Stimulated activated CD4-positive, alpha-beta T cell treated with anti-CD3 and anti-CD28 coated beads, Interleukin-12 subunit alpha, Interleukin-12 subunit beta, amount 100 ng/mL, for 4 hours (primary cell): ENCODE data around the gene LDHA.

Source experiments
- DNase-seq: peaks from one replicate; pipeline ENCODE4 v3.0.0-alpha.2; 2020

LDHA gene

DNA sequence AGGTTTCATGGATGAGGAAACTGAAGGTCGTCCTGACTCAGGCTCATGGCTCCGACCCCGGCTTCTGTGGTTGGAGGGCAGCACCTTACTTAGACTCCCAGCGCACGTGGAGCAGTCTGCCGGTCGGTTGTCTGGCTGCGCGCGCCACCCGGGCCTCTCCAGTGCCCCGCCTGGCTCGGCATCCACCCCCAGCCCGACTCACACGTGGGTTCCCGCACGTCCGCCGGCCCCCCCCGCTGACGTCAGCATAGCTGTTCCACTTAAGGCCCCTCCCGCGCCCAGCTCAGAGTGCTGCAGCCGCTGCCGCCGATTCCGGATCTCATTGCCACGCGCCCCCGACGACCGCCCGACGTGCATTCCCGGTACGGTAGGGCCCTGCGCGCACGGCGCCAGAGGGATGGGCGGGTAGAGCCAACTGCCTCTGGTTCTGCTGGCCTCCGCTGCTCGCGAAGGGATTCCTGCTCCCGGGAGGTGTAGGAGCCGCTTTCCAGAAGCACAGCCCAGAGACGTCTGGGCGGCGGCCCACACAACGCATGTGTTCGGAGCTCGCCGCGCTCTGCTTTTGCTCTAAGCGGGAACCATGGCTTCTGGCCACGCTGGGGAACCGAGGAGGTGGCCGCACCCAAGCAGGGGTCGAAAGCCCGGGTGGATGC, at the start of gene LDHA:
Gene LDHA, plus strand, starts transcription at position 289 of the 653 bp plus-strand sequence. CDS start 2,280 bp downstream, outside the sequence.
- DNase-seq, result peak; percentile 99

GRCh38 chr11:18347471-18348125, 46.8 kb upstream of the LDHA start:
- DNase-seq, result no peak

- DNase-seq, result no peak
Measured at GRCh38 chr11:18352581-18352980, 41.8 kb upstream of the LDHA start.

- DNase-seq, result no peak
Measured at GRCh38 chr11:18358646-18359045, 35.7 kb upstream of the LDHA start.

- DNase-seq, result no peak
Measured at GRCh38 chr11:18361154-18361553, 33.2 kb upstream of the LDHA start.

DNA sequence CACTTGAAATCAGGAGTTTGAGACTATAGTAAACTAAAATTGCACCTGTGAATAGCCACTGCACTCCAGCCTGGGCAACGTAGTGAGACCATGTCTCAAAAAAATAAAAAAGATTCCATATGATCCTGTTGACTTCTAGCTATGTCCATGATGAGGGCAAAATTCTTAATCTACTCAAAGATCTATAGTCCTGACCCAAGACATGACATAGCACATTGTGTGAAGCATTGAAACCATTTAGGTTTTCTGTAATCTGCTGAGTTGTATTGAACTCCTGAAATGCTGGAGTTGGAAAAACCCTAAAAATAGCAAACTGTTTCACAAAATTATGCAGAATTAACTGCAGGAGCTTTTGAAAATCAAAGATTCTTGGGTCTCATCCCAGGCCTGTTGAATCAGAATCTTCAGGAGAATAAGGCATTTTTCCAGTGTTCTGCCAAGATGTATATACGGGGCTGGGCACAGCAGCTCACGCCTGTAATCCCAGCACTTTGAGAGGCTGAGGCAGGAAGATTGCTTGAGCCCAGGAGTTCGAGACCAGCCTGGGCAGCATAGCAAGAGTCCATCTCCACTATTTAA, 29.8 kb upstream of the LDHA start:
- no peak for DNase-seq

GRCh38 chr11:18365741-18366140, 28.6 kb upstream of the LDHA start:
- DNase-seq, result no peak

DNA sequence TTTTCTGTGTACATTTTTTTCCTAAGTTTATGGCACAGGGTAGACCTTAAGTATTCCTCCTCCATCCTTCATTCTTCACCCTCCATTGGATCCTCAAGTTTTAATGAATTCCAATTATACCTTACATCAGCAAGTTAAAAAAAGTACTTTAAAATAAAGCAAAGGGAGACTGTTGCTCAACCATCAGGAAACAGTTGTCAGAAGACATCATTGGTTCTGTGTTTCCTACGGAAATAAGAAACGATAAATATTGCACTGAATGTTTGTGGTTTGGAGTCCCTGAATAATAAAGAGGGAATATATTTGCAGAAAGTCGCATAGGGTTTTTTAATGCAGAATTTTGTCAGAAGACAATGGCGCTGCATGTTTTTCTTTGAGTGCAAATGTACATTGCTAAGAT, 28.1 kb upstream of the LDHA start:
- no peak for DNase-seq

GRCh38 chr11:18367431-18367830, 26.9 kb upstream of the LDHA start:
- DNase-seq, result no peak

DNA sequence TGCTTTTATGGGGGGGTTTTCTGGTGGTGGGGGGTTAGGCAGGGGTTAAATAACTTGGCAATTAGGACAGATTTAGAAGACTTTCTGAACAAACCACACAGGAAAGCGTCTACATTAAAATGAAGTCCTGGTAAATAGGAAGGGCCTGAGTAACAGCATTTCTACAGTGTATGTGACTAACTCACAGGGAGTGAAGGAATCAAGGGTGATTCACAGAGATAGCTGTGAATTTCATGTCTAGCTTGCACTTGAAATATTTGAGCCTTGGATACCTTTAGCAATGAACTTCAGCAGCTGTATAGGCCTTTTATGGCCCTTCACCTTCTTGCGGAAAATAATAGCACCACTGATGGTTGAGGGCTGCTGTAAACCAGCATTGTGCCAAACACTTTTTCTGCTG, 26.1 kb upstream of the LDHA start:
- no peak for DNase-seq

- DNase-seq, result no peak
Measured at GRCh38 chr11:18369398-18369797, 25.0 kb upstream of the LDHA start.

DNA sequence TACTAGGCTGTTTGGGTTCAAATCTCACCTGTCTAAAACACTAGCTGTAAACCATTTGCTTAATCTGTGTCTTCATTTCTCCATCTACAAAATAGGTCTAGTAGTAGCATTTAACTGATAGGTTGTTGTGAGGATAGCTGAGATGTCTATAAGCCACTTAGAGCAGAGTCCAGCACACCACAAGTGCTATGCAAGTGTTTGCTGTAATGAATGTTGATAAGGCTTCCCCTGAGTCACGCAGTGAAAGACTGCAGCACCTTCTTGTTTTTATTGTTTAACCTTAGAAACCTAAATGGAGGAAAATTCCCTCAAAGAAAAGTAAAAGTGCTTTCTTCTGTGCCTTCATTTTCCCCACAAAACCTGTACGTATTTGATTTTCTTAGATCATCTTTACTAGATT, 23.1 kb upstream of the LDHA start:
- DNase-seq, result no peak

DNA sequence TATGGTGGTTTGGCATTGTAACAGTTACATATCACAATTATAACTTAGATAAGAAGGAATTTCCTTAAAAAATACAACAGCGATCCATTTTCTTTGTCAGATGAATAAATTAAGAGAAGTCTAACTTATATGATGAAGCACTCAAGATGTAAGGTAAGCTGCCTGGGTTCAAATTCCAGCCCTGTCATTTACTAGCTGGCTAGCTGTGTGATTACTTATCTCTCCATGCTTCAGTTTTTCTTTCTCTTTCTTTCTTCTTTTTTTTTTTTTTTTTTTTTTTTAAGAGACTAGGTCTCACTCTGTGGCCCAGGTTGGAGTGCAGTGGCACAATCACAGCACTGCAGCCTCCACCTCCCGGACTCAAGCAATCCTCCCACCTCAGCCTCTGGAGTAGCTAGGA, 22.2 kb upstream of the LDHA start:
- no peak for DNase-seq

GRCh38 chr11:18374956-18375355, 19.4 kb upstream of the LDHA start:
- no peak for DNase-seq

GRCh38 chr11:18375941-18376340, 18.4 kb upstream of the LDHA start:
- DNase-seq, result no peak

DNA sequence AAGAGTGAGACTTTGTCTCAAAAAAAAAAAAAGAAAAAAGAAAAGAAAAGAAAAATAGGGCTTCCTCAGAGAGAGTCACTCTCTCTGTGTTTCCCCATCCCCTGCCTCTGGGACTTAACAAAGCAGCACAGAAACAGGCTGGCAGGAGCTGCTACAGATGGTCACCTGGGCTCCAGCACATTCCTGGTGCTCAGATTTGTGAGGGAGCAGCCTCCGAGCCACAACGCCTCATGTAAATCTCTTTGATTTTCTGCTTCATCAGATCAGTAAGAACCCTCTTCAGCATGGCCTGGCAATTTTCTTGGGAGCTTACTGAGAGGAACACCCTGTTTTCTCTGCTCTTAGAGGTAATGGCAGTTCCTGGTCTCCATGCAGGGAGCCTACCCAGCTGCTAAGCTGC, 15.2 kb upstream of the LDHA start:
- DNase-seq, result no peak

DNA sequence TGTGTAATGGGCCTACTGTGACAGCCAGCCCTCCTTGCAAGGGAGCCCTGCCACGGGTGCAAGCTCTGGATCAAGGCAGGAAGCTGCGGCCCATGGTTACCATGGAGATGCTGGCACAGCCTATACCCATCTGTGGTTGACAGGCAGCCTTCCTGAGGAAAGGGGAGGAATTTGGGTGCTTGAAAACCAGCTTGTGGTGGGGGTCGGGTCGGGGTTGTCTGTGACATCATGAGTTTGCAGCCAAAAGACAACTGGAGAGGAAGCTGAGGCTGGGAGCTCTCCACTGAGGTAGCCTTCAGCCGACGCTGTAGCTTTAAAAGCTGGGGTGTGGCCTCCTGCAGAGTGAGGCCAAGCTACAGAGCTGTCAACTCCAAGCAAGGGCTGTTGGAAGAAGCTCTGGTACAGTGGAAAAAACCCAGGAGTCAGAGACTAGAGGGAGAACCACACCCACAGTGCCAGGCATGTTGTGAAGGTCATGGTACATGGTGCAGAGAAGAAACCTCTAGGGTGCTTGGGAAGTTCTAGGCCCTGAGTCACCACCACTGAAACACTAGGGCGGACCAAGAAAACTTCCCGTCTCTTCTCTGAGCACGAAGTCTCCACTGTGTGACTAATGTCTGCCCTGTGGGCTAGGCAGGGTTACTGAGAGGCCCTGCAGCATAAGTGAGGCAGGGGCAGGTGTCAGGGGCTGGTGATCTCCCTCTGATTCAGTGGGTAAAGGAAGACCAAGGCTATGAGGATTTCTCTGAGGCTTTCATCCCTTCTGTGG, 10.8 kb upstream of the LDHA start:
- peak; percentile 64 for DNase-seq

DNA sequence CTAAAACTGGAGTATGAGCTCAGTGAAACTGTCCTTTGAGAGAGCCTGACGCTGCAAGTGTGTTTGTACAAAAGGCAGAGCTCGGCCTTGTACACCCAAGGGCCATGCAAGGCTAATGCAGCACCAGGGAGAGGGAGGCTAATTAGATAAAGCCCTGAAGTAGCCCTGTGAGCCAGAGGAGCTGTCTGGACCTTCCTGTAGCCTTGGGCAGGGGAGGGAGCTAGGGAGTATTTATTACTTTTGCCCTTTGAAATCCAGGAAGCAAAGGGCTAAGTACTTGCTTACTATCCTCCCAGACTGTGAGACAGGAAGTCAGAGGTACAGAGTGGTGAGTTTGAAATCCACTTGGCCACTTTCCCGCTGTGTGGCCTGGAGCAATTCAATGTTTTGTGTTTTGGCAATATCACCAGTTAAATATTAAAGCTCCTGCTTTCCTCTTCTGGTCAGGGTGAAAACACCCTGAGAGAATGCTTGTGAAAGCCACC, 10.2 kb upstream of the LDHA start:
- DNase-seq, result no peak

DNA sequence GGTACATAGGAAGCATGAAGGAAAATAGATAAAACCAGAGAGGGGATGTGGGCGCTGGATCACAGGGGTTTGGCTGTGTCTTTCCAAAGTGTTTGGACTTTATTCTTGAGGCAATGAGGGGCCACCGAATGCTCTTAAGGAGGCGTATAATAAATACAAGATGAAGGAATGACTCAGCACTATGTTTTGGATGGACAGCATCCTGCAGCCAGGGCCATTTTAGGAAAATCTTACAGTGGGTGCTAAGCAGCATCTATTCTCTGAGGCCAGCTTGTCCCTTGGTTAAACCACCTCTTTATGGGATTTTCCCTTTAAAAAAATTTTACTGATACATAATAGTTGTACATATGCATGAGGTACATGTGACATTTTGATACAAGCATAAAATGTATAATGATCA, 4.3 kb upstream of the LDHA start:
- DNase-seq, result no peak

GRCh38 chr11:18392434-18393321, 1.7 kb upstream of the LDHA start:
- no peak for DNase-seq

DNA sequence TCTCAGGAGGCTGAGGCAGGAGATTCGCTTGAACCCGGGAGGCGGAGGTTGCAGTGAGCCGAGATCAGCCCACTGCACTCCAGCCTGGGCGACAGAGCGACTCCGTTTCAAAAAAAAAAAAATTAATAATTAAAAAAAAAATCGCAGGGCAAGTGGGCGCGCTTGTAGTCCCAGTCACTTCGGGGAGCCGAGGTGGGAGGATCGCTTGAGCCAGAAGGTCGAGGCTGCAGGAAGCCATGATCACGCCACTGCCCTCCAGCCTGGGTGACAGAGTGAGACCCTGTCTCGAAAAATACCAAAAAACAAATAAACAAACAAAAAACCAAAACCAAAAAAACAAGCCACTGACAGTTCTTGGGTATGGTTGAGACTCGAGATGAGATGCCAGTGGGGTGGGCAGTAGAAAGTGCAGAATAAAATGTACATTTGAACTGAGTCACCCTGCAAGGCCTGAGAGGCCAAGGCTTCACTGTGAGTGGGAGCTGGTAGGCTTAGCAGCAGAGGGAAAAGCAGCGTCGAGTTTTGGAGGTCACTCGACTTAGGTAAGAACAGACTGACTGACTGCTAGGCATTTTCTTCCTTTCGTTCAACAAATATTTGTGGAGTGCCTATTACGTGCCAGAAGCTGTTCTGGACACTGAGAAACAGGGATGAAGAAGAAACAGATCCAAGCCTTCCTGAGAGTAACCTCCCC, 635 bp upstream of the LDHA start:
- DNase-seq, result no peak
